H1 (cell line): ENCODE results near the gene DHDDS. TPM values are rescaled to one million over a fixed set of nuclear protein-coding genes. Genes with fewer than 3 reads are reported as not detected.

Experiments used
- ASH2L ChIP-seq: fragments of 200-600, 300-600 bp; sonication (generic); IDR thresholded peaks from one replicate; pipeline ENCODE4 v1.7.1; 2017; ENCODE audit warnings: low read length
- BCL11A ChIP-seq, 2 experiments: IDR thresholded peaks; one replicate each; pipeline ENCODE4 v1.6.1; 2011; ENCODE audit warnings: low read depth in 2 of 2, low read length in 2 of 2, mild to moderate bottlenecking in 2 of 2
- CHD2 ChIP-seq: IDR thresholded peaks from 2 replicates; pipeline ENCODE4 v1.6.1; 2012; ENCODE audit warnings: low read length, improper control_type of control experiment
- CTBP2 ChIP-seq: IDR thresholded peaks from 2 replicates; pipeline ENCODE4 v1.7.0; 2011; ENCODE audit warnings: borderline replicate concordance, mild to moderate bottlenecking, moderate library complexity, mixed read lengths, low read length; ENCODE audit not compliant: insufficient read depth, insufficient read length
- FOSL1 ChIP-seq: IDR thresholded peaks from 2 replicates; pipeline ENCODE4 v1.6.1; 2011; ENCODE audit warnings: mild to moderate bottlenecking, low read depth, low read length, moderate library complexity; ENCODE audit not compliant: insufficient read depth
- HDAC2 ChIP-seq, 2 experiments: fragments of 300-600 bp in 1 of 2; sonication (generic) in 1 of 2; IDR thresholded peaks; 2 replicates each; pipeline ENCODE4 v1.6.1; 2011 to 2012; ENCODE audit warnings: low read depth in 2 of 2, low read length in 2 of 2, mild to moderate bottlenecking in 2 of 2, moderate library complexity in 2 of 2, borderline replicate concordance in 1 of 2, inconsistent platforms in 1 of 2
- JUN ChIP-seq: IDR thresholded peaks from 2 replicates; pipeline ENCODE4 v1.6.1; 2011; ENCODE audit warnings: low read depth, mild to moderate bottlenecking, improper control_type of control experiment, low read length
- TAF1 ChIP-seq: IDR thresholded peaks from 2 replicates; pipeline ENCODE4 v1.6.1; 2011; ENCODE audit warnings: mild to moderate bottlenecking, low read depth, low read length
- polyA plus RNA-seq, 7 experiments: library from polyadenylated mRNA; depleted of rRNA in 3 of 7; stranded (reverse) in 5 of 7; unstranded in 2 of 7; fragments of >200 nt in 5 of 7; fragments of 200-250 nt in 2 of 7; gene quantifications; 1 replicate in 5 of 7; 2 replicates in 1 of 7; 4 replicates in 1 of 7; pipeline versions ENCODE4 v1.2.1 to v1.2.3, GENCODE V29; 2011 to 2013; ENCODE audit warnings: missing spikeins in 2 of 7, mixed read lengths in 2 of 7
- total RNA-seq: library from RNA; stranded (reverse); fragmentation: NEBNext Ultra II Directional; extraction: Animal tissue kit (Norgen Biotek cat#: 25700); gene quantifications from 2 replicates; pipeline ENCODE4 v1.2.1, GENCODE V29; 2021
- TF ChIP-seq, protein P1 (sequence below): fragments of 300-600 bp; sonication (generic); IDR thresholded peaks from 2 replicates; pipeline ENCODE4 v1.7.1; 2012; ENCODE audit warnings: low read length, moderate library complexity, mild to moderate bottlenecking, inconsistent platforms; ENCODE audit not compliant: insufficient replicate concordance

The DHDDS gene
- total and polyA plus RNA-seq, 2 of the 8 experiments (the other 6 are each of a cell fraction or from before 2014, with no cell fraction given), result 28.3 to 44.6 TPM

- TF ChIP-seq ASH2L, result no peak
- TF ChIP-seq, protein P1, sequence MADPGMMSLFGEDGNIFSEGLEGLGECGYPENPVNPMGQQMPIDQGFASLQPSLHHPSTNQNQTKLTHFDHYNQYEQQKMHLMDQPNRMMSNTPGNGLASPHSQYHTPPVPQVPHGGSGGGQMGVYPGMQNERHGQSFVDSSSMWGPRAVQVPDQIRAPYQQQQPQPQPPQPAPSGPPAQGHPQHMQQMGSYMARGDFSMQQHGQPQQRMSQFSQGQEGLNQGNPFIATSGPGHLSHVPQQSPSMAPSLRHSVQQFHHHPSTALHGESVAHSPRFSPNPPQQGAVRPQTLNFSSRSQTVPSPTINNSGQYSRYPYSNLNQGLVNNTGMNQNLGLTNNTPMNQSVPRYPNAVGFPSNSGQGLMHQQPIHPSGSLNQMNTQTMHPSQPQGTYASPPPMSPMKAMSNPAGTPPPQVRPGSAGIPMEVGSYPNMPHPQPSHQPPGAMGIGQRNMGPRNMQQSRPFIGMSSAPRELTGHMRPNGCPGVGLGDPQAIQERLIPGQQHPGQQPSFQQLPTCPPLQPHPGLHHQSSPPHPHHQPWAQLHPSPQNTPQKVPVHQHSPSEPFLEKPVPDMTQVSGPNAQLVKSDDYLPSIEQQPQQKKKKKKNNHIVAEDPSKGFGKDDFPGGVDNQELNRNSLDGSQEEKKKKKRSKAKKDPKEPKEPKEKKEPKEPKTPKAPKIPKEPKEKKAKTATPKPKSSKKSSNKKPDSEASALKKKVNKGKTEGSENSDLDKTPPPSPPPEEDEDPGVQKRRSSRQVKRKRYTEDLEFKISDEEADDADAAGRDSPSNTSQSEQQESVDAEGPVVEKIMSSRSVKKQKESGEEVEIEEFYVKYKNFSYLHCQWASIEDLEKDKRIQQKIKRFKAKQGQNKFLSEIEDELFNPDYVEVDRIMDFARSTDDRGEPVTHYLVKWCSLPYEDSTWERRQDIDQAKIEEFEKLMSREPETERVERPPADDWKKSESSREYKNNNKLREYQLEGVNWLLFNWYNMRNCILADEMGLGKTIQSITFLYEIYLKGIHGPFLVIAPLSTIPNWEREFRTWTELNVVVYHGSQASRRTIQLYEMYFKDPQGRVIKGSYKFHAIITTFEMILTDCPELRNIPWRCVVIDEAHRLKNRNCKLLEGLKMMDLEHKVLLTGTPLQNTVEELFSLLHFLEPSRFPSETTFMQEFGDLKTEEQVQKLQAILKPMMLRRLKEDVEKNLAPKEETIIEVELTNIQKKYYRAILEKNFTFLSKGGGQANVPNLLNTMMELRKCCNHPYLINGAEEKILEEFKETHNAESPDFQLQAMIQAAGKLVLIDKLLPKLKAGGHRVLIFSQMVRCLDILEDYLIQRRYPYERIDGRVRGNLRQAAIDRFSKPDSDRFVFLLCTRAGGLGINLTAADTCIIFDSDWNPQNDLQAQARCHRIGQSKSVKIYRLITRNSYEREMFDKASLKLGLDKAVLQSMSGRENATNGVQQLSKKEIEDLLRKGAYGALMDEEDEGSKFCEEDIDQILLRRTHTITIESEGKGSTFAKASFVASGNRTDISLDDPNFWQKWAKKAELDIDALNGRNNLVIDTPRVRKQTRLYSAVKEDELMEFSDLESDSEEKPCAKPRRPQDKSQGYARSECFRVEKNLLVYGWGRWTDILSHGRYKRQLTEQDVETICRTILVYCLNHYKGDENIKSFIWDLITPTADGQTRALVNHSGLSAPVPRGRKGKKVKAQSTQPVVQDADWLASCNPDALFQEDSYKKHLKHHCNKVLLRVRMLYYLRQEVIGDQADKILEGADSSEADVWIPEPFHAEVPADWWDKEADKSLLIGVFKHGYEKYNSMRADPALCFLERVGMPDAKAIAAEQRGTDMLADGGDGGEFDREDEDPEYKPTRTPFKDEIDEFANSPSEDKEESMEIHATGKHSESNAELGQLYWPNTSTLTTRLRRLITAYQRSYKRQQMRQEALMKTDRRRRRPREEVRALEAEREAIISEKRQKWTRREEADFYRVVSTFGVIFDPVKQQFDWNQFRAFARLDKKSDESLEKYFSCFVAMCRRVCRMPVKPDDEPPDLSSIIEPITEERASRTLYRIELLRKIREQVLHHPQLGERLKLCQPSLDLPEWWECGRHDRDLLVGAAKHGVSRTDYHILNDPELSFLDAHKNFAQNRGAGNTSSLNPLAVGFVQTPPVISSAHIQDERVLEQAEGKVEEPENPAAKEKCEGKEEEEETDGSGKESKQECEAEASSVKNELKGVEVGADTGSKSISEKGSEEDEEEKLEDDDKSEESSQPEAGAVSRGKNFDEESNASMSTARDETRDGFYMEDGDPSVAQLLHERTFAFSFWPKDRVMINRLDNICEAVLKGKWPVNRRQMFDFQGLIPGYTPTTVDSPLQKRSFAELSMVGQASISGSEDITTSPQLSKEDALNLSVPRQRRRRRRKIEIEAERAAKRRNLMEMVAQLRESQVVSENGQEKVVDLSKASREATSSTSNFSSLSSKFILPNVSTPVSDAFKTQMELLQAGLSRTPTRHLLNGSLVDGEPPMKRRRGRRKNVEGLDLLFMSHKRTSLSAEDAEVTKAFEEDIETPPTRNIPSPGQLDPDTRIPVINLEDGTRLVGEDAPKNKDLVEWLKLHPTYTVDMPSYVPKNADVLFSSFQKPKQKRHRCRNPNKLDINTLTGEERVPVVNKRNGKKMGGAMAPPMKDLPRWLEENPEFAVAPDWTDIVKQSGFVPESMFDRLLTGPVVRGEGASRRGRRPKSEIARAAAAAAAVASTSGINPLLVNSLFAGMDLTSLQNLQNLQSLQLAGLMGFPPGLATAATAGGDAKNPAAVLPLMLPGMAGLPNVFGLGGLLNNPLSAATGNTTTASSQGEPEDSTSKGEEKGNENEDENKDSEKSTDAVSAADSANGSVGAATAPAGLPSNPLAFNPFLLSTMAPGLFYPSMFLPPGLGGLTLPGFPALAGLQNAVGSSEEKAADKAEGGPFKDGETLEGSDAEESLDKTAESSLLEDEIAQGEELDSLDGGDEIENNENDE, result no peak
- no peak for TF ChIP-seq JUN
- TF ChIP-seq CTBP2, result peak; percentile 30
- no peak for TF ChIP-seq TAF1
- TF ChIP-seq BCL11A (IDR thresholded peaks at IDR 0.05; ENCODE audit: low read depth in 2 of 2, low read length in 2 of 2), result no peak
- TF ChIP-seq CHD2, result no peak
- no peak for TF ChIP-seq FOSL1
- TF ChIP-seq HDAC2 (IDR thresholded peaks at IDR 0.05; ENCODE audit: borderline replicate concordance in 1 of 2, low read depth in 2 of 2, low read length in 2 of 2), result peak in 1 of 2 experiments; percentile 90; a peak in 1 of 4 replicates
Measured at GRCh38 chr1:26472901-26473845, 41.1 kb downstream of the DHDDS start (continued).
